Esophagus muscularis mucosa (tissue), 4 donors: ENCODE measurements around the gene RHBDD2. TPM values are rescaled to one million over a fixed set of nuclear protein-coding genes. Genes with fewer than 3 reads are reported as not detected.
"Not testable (repeated sequence)": the region's sequence is repeated elsewhere in the genome, so short reads cannot be mapped to it uniquely, and the experiment has no call there.

Experiments used
- DNase-seq: peaks from one replicate; pipeline ENCODE4 v3.0.0-alpha.2; 2017; ENCODE audit errors: extremely low spot score
- H3K27ac ChIP-seq, 4 donors: fragments of 200-600 bp; sonication (generic); replicated peaks in 1 of 4; 1 replicate in 3 of 4; 2 replicates in 1 of 4; pipeline ENCODE4 v1.5.1; 2016 to 2019; ENCODE audit warnings: mild to moderate bottlenecking in 1 of 4
- H3K27me3 ChIP-seq, 4 donors: fragments of 200-600 bp; sonication (generic); one replicate each; pipeline versions ENCODE4 v1.5.1 to v1.6.0; 2016 to 2019
- H3K36me3 ChIP-seq, 4 donors: fragments of 200-600 bp; sonication (generic); one replicate each; pipeline ENCODE4 v1.5.1; 2016 to 2019
- H3K4me1 ChIP-seq, 4 donors: fragments of 200-600 bp; sonication (generic); one replicate each; pipeline ENCODE4 v1.5.1; 2016 to 2019
- H3K4me3 ChIP-seq, 4 donors: fragments of 200-600 bp; sonication (generic); 1 replicate in 2 of 4; 2 replicates in 2 of 4; pipeline ENCODE4 v1.5.1; 2016 to 2019; ENCODE audit warnings: mild to moderate bottlenecking in 4 of 4, moderate library complexity in 1 of 4
- H3K9me3 ChIP-seq, 4 donors: fragments of 200-600 bp; sonication (generic); 1 replicate in 3 of 4; 2 replicates in 1 of 4; pipeline ENCODE4 v1.5.1; 2016 to 2019
- EP300 ChIP-seq: sonication (generic); formaldehyde crosslinking; IDR thresholded peaks from one replicate; pipeline ENCODE4 v1.6.1; 2017; ENCODE audit warnings: antibody characterized with exemption
- POLR2A ChIP-seq: fragments of 450-650 bp; IDR thresholded peaks from one replicate; pipeline ENCODE4 v1.6.1; 2017; ENCODE audit warnings: antibody characterized with exemption, moderate library complexity, mild to moderate bottlenecking, low read depth
- POLR2AphosphoS5 ChIP-seq, 2 donors: sonication (generic); formaldehyde crosslinking; IDR thresholded peaks; one replicate each; pipeline ENCODE4 v1.6.1; 2017; ENCODE audit warnings: antibody characterized with exemption in 2 of 2
- WGBS: methylation state at CpG from one replicate; pipeline ENCODE4 v1.1.5; 2018; 5-methylcytosine and 5-hydroxymethylcytosine counted together
- intact Hi-C: fragments of 100-400 bp; cut with DNase I; formaldehyde crosslinking; loops from one replicate; pipeline ENCODE4 v1.15.1; 2023
- total RNA-seq, 4 donors: library from RNA; depleted of rRNA; stranded (reverse); fragments of >200 nt; gene quantifications; one replicate each; pipeline versions ENCODE4 v1.1.0 to v1.2.1, GENCODE V29; 2016
- TF ChIP-seq, protein P1 (sequence below), 3 experiments: fragments of 200-600 bp in 2 of 3; fragments of 450-650 bp in 1 of 3; sonication (generic) in 2 of 3; IDR thresholded peaks; one replicate each; pipeline ENCODE4 v1.5.1; 2017 to 2019; ENCODE audit warnings: antibody characterized with exemption in 3 of 3, mild to moderate bottlenecking in 2 of 3, moderate library complexity in 1 of 3

Gene RHBDD2
- 10 to 100 TPM; 19.1 to 40.2 (median 32.6) TPM for total RNA-seq

DNA sequence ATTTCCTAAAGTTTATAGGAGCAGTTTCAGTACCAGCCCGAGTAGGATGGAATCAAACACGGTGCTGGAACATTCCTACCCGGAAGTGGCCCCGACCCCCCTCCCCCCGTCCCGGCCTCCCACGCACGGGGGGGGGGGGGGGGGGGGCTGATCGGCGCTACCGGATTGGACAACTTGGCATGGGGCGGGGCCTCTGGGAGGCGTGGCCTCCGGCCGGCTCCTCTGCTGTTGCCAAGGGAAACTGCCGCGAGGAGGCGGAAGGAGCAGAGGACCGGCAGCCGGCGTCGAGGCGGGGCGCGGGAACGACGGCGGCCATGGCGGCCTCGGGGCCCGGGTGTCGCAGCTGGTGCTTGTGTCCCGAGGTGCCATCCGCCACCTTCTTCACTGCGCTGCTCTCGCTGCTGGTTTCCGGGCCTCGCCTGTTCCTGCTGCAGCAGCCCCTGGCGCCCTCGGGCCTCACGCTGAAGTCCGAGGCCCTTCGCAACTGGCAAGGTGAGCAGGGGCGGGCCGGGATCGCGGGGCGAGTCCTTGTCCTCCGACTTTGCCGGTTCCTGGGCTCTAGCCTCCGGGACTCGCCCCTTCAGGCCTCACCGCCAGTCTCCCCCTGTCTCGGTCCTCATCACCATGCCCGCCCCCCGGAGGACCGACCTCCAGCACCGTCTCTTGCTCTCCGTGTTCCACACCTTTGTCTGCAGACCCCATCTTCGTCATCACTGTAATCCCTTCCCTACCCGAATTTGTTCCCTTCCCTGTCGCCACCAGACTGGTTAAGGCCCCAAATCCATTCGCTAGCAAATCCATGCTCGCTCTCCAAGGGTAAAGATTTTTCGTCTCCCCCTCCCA, at the start of gene RHBDD2:
TSS of gene RHBDD2 (plus strand) at position 266 of the 843 bp plus-strand sequence. CDS start at position 315, 49 bp downstream.
- no peaks in the 10 kb centered on the region for H3K27me3 ChIP-seq
- H3K9me3 ChIP-seq, result no peaks in the 10 kb centered on the region
- intact Hi-C loops, result no loop called here
- H3K4me1 ChIP-seq, result peaks cover 20 to 30% (median 27%) of the 10 kb centered on the region in 4 donors
- H3K36me3 ChIP-seq, result peaks cover 27 to 35% (median 33%) of the 10 kb centered on the region in 4 donors
- DNase-seq, result peak; percentile 98
- H3K4me3 ChIP-seq, result peak within 1 kb of the TSS; percentile 72 to 97 (median 86)
- H3K27ac ChIP-seq, result peak within 1 kb of the TSS; percentile 80 to 82 (median 80)
- TF ChIP-seq, protein P1, sequence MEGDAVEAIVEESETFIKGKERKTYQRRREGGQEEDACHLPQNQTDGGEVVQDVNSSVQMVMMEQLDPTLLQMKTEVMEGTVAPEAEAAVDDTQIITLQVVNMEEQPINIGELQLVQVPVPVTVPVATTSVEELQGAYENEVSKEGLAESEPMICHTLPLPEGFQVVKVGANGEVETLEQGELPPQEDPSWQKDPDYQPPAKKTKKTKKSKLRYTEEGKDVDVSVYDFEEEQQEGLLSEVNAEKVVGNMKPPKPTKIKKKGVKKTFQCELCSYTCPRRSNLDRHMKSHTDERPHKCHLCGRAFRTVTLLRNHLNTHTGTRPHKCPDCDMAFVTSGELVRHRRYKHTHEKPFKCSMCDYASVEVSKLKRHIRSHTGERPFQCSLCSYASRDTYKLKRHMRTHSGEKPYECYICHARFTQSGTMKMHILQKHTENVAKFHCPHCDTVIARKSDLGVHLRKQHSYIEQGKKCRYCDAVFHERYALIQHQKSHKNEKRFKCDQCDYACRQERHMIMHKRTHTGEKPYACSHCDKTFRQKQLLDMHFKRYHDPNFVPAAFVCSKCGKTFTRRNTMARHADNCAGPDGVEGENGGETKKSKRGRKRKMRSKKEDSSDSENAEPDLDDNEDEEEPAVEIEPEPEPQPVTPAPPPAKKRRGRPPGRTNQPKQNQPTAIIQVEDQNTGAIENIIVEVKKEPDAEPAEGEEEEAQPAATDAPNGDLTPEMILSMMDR (IDR thresholded peaks at IDR 0.05), result peak in 2 of 3 experiments; percentile 8 to 32
- peak; percentile 97 to 98 for TF ChIP-seq POLR2AphosphoS5 (IDR thresholded peaks at IDR 0.05)
- no peak for TF ChIP-seq EP300
- TF ChIP-seq POLR2A, result peak; percentile 84
- under 1% methylated on average over 52 of the region's 65 CpGs for WGBS

- DNase-seq, H3K4me3 ChIP-seq, H3K4me1 ChIP-seq, H3K27me3 ChIP-seq, H3K27ac ChIP-seq, intact Hi-C loops, H3K9me3 ChIP-seq, H3K36me3 ChIP-seq: not testable (repeated sequence)
- 77% methylated on average over 6 of the region's 6 CpGs for WGBS
Measured at GRCh38 chr7:75829656-75830055, 49.2 kb upstream of the RHBDD2 start.

DNA sequence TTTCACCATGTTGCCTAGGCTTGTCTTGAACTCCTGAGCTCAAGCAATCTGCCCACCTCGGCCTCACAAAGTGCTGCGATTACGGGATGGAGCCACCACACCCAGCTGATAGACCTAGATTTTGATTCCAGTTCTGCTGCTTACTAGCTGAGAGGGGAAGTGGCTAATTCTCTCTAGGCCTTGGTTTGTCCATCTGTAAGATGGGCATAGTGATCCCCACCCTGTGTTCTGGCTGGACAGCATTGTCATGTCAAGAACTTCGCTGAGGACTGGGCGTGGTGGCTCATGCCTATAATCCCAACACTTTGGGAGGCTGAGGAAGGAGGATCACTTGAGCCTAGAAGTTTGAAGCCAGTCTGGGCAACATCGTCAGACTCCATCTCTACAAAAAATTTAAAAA, 47.9 kb upstream of the RHBDD2 start:
- Histone ChIP-seq H3K27ac (no peak overlapping the region), H3K27me3 (peaks cover 0 to 6% (median 0%) of the 10 kb centered on the region in 4 donors), H3K4me3 (no peak overlapping the region), H3K9me3 (no peaks in the 10 kb centered on the region), H3K36me3 (no peaks in the 10 kb centered on the region), H3K4me1 (no peaks in the 10 kb centered on the region)
- intact Hi-C loops, result no loop called here
- TF ChIP-seq POLR2A (no peak), EP300 (no peak), POLR2AphosphoS5 (IDR thresholded peaks at IDR 0.05) (no peak)
- TF ChIP-seq, protein P1 (IDR thresholded peaks at IDR 0.05), result no peak
- DNase-seq, result no peak
- whole genome bisulfite sequencing, result 96% methylated on average over 6 of the region's 6 CpGs

DNA sequence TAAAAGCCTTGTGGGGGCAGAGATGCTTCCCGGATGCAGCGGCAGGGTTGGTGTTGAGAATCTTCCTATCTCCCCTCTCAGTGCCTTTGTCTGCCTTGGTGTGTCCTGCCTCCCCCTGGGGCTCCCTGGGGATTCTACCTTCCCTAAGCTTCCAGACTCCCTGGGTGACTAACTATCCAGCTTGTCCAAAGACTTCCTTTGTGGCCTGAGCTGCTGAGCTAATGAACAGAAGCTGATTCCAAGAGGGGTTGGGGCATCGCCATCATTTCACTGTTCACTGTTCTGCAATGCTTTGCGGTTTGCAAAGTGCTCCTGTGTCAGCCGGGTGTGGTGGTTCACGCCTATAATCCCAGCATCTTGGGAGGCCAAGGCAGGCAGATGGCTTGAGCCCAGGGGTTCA, 45.2 kb upstream of the RHBDD2 start:
- H3K4me3 ChIP-seq, H3K27ac ChIP-seq, H3K36me3 ChIP-seq, H3K4me1 ChIP-seq, intact Hi-C loops, H3K9me3 ChIP-seq, DNase-seq, H3K27me3 ChIP-seq: not testable (repeated sequence)
- WGBS, result no CpG with 5 or more reads among the region's 6 CpGs

GRCh38 chr7:75835688-75836285, 43.0 kb upstream of the RHBDD2 start:
- H3K27ac ChIP-seq, result no peak overlapping the region
- H3K4me3 ChIP-seq, result no peak overlapping the region
- H3K9me3 ChIP-seq, result no peaks in the 10 kb centered on the region
- no peaks in the 10 kb centered on the region for H3K36me3 ChIP-seq
- peaks cover 0 to 5% (median 0%) of the 10 kb centered on the region in 4 donors for H3K27me3 ChIP-seq
- TF ChIP-seq POLR2AphosphoS5 (IDR thresholded peaks at IDR 0.05), result no peak
- no peak for TF ChIP-seq EP300
- TF ChIP-seq, protein P1 (IDR thresholded peaks at IDR 0.05), result no peak
- no peak for TF ChIP-seq POLR2A
- WGBS, result 87% methylated on average over 21 of the region's 29 CpGs
- DNase-seq, result no peak
- intact Hi-C loops, result no loop called here
- H3K4me1 ChIP-seq, result no peaks in the 10 kb centered on the region
